ENCODE data around the gene RBM19.

DNA sequence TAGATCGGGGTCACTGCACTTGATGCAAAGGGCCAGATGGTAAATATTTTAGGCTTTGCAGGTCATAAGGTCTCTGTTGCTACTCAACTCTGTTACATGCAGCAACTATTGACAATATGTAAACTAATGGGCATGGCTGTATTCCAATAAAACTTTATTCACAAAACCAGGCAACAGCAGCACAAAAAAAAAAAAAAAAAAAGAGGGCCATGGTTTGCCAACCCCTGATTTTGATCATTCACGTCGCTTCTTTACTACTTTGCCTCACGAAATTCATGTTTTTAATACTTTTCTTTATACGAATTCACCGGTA, 152.9 kb downstream of the RBM19 start:
- no peak for TF ChIP-seq YY1 (IDR thresholded peaks at IDR 0.05; ENCODE audit: insufficient read depth, insufficient read length)
- TF ChIP-seq ZNF274 (IDR thresholded peaks at IDR 0.05; ENCODE audit: low read depth, low read length): no peak
- TF ChIP-seq SUZ12 (IDR thresholded peaks at IDR 0.05; ENCODE audit: extremely low read depth, insufficient read depth, insufficient read length): no peak

All from NT2/D1 (cell line).